ENCODE measurements around the gene SLC8A2. TPM values are rescaled to one million over a fixed set of nuclear protein-coding genes. Genes with fewer than 3 reads are reported as not detected.

Gene SLC8A2
- total and polyA plus RNA-seq, 2 experiments from 2014 or later = 0.86 to 10.0 TPM

- Histone ChIP-seq H3K9me2 (ENCODE audit: insufficient read depth) (no peaks in the 10 kb centered on the region), H4K20me1 (replicated peaks; ENCODE audit: insufficient read depth) (no peaks in the 10 kb centered on the region), H3K27me3 (ENCODE audit: insufficient read depth) (no peaks in the 10 kb centered on the region; the same call in 1 of the 2 replicates), H3K27ac (ENCODE audit: low read depth) (no peak overlapping the region), H3F3A (replicated peaks; ENCODE audit: low read depth) (peaks cover 3% of the 10 kb centered on the region; the same call in 1 of the 2 replicates), H3K4me3 (no peak overlapping the region), H3K79me2 (replicated peaks; ENCODE audit: insufficient read depth) (no peaks in the 10 kb centered on the region), H2AFZ (no peak overlapping the region), H3K4me1 (ENCODE audit: insufficient read depth) (peaks cover 11% of the 10 kb centered on the region), H3K36me3 (ENCODE audit: insufficient read depth) (no peaks in the 10 kb centered on the region; the same call in 1 of the 2 replicates), H3K4me2 (no peak overlapping the region)
- Mint-ChIP-seq H3K4me1 (peaks cover 11% of the 10 kb centered on the region), H3K9me3 (peaks cover 4% of the 10 kb centered on the region; the same call in 2 of the 3 replicates), H3K27me3 (ENCODE audit: insufficient read depth, low read depth, poor library complexity) (peaks cover 27% of the 10 kb centered on the region), H3K4me3 (no peak overlapping the region; the same call in 2 of the 3 replicates), H3K27ac (no peak overlapping the region), H3K36me3 (ENCODE audit: low read depth) (peaks cover 4% of the 10 kb centered on the region)
- DNase-seq (ENCODE audit: low spot score) = no peak
- ATAC-seq = no peak
- TF ChIP-seq ETS1 (IDR thresholded peaks at IDR 0.05) (no peak), STAT1 (IDR thresholded peaks at IDR 0.05; ENCODE audit: unreplicated experiment) (no peak), EZH2 (IDR thresholded peaks at IDR 0.05; ENCODE audit: low read depth, unreplicated experiment) (no peak), ZNF114 (CRISPR knock-in tag; IDR thresholded peaks at IDR 0.05) (no peak), JUNB (IDR thresholded peaks at IDR 0.05; ENCODE audit: unreplicated experiment) (no peak), CREB1 (CRISPR knock-in tag; IDR thresholded peaks at IDR 0.05; ENCODE audit: low read depth) (no peak), ZNF331 (CRISPR knock-in tag; IDR thresholded peaks at IDR 0.05; ENCODE audit: low read depth) (no peak), REST (IDR thresholded peaks at IDR 0.05; ENCODE audit: unreplicated experiment) (no peak), EZH2phosphoT487 (IDR thresholded peaks at IDR 0.05; ENCODE audit: unreplicated experiment) (no peak), NANOG (IDR thresholded peaks at IDR 0.05; ENCODE audit: borderline replicate concordance) (no peak), POLR2AphosphoS5 (IDR thresholded peaks at IDR 0.05; ENCODE audit: low read depth) (no peak)
Measured at GRCh38 chr19:47404334-47405196, 67.1 kb downstream of the SLC8A2 start.
